Head of caudate nucleus (tissue), 42 donors: ENCODE data around the gene NXNL2.

Experiments
- DNase-seq, 42 donors: peaks; one replicate each; pipeline versions ENCODE4 v3.0.0 to v3.0.0-alpha.2; 2020 to 2021; ENCODE audit warnings: mixed read lengths in 7 of 42
- intact Hi-C: fragments of 100-400 bp; cut with DNase I; formaldehyde crosslinking; loops from one replicate; pipeline ENCODE4 v1.15.0; 2022

The NXNL2 gene

DNA sequence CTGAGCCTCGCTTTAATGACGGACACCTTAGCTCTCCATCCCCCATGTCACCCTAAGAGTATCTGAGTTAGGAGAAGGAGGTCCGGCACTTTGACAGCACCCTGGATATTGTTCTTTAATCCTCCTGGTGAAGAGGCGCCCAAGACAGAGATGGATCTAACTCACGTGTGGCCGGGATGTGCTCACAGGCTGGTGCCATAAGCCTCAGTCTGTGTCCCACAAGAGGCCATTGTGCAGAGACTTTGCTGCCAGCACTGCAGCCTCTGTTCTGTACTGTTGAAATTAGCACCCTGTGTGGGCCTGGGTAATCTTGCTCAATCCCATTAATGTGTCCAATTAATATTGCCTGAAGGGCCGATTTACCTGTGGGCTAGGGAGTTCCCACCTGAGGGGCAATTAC, 37.7 kb downstream of the NXNL2 start:
- no peak for DNase-seq
- intact Hi-C loops, result no loop called here

DNA sequence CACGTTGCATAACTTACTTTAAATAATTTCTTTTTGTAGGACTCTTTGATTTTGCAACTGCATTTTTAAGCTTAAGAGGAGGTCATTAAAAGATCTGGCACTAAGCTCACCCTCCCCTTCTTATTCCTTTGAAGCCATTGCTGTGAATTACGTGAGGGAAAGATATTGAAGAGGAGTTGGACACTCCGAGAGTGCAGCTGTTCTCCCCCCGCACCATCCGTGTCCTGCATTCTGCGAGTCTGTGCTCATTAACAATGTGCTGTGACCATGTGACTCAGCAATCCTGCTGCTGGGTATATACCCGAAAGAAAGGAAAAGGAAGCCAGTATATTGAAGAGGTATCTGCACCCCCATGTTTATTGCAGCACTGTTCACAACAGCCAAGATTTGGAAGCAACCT, 40.0 kb downstream of the NXNL2 start:
- intact Hi-C loops, result no loop called here
- DNase-seq, result peak in 6 of 42 donors; percentile 11 to 26 (median 20)

DNA sequence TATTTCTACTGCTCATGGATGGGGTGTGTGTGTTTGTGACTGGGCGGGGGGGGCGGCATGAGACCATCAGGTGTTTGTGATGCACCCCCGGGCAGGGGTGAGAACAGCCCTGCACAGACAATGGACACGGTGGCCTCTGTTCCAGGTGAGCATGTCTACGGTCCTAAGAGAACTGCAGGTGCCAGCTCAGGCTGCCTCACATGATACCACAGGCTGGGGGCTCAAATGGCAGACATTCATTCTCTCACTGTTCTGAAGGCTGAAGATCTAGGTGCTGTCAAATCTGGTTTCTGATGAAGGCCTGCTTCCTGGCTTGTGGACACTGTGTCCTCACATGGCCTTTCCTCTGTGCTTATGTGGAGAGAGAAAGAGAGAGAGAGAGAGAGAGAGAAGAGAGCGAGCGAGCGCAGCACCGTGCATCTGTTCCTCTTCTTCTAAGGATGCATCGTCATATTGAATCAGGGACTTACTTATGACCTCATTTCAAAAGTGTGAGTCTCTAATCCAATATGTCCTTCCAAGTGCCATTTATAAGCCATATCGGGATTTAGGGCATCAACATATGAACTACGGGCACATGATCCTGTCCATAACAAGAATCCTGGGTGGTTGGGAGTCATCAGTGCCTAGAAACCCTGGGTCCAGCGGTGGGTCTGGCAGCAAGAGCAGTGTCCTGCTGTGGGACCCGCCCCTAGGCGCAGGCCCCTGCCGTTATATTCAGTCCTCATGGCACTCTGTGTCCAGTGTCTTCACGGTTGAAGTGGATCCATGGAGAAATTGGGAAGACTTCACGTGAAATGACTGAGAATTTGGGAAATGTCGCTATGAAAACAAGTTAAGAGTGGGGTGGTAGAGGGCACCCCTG, 42.5 kb downstream of the NXNL2 start:
- no peak for DNase-seq
- intact Hi-C loops, result no loop called here

DNA sequence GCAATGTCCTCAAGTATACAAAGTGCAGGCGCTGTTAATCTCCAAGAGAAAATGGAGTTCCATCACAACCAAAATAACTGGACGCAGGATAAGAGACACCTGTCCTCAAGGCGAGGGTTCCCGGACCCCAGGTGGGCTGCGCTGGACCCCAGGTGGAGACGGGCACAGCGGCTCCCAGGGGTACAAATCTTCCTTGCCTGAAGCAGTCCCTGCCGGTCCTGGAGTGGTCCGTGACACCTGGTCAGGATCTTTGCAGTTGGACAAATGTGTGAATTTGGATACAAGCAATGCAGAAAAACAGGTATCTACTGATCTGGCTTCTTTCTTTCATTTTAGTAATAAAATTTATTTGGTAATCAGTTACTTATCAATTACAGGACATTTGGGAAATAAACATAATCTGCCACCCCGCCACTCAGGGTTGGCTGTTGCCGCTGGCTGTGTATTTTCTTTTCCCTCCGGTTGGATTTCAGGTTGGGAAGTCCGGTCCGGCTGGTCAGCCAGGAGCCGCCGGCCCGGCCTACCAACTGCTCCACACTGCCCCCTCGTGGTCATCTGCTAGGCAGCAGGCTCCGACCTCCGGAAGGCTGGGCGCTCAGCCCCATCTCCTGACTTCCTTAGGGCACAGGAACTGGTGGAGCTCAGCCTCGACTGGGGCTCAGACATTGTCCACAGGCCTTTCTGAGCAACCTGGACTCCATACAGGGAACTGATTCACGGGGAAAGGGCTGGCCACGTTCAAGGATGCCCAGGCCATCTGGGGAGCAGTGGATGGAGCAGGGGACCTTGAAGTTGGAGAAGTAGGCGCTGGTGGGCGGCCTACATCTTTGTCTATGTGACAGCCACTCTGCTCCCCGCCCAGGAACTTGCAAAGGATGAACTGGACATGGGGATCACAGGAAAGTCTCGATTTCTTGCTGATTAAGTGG, 43.4 kb downstream of the NXNL2 start:
- intact Hi-C loops, result no loop called here

DNA sequence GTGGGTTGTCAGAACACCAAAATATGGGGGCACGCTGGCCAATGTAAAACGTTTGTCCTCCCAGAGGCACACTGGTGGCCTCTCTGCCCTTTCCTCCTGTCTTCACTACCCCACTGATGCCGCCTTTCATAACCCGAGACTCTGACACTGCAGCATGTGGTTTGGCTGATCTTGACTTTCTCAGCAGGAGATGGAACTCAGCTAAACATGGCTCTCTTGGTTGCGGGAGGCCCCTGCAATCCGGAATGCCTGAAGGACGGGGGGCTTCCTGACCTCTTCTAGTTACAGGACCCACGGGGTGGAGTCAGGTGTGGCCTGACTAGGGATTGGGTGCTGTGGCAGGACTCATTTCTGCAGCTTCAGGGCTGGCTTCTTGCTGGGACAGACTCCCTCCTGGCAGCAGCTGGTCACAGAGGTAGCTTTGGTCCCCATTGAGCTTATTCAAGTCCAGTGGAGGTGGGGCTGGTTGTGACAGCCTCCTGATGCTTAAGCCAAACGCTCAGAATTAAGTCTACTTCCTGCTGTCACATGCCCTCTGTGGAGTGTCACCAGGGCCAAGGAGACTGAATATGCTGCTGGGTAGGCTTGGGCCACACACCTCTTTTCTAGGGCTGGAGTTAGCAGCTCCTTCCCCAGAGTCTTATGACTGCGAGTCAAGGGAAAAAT, 44.2 kb downstream of the NXNL2 start:
- intact Hi-C loops, result no loop called here
- DNase-seq, result peak in 1 of 42 donors; percentile 34

More for the DNA sequence above, 43.4 kb downstream of the NXNL2 start:
- DNase-seq, result peak in 41 of 42 donors; percentile 59 to 94 (median 84)

DNA sequence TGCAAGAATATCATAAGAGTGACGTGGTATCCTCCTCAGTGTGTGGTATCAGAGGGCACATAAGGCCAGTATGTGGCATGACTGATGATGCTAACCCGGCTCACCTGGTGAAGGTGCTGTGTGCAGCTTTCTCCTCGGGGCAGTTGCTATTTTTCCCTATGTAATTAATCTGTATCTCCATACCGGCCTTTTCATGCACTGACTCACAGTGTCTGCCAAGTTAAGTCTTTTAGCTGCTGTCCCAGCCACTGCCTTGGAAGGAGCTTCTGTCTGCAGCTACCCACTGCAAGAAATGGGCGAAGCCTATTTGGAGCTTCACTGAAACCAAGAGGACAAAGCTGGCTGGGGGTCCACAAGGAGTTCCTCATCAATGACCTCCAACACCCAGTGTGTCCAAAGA, 46.0 kb downstream of the NXNL2 start:
- intact Hi-C loops, result no loop called here
- DNase-seq, result peak in 1 of 42 donors; percentile 24

DNA sequence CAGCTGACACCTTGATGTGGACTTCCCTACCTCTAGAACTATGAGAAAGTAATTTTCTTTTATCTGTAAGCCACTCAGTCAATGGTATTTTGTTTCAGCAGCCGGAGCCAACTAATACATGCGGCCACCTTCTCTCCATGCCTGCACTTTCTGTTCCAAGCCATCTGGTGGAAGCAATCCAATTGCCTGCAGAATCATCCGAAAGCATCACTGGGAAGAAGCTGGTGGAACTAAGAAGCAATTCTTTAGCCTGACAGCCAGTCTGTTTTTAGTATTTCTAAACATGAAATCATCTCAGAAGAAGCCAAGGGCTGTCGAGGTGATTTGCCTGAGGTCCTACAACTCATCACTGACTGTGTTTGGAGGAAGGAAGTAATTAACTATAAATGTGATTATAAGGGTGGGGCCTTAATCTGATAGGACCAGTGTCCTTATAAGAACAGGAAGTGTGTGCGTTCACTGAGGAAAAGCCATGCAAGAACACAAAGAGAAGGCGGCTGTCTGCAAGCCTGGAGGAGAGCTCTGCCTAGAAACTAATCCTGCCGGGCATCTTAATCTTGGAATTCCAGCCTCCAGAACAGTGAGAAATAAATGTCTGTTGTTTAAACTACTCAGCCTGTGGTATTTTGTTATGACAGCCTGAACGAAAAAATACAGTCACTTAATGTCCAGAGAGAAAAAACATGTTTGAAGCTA, 49.1 kb downstream of the NXNL2 start:
- intact Hi-C loops, result no loop called here
- peak in 1 of 42 donors; percentile 29 for DNase-seq

DNA sequence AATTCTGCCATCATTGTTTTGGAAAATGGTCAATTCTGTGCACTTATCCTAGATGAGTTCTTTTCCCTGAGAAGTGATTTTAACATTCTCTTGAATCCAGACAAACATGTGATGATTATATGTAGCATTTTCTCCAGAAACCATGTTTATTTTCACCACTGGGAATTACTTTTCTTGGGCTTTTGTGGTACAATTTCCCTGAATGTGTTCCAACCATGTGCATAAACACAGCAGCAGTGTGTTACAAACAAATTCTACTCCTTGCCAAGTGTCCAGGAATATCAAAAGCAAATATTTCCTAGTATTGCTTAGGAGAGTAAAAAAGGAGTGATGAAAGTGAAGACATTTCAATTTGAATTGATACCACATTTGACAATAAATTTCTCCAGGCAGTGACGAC, 50.4 kb downstream of the NXNL2 start:
- intact Hi-C loops, result no loop called here
- no peak for DNase-seq

DNA sequence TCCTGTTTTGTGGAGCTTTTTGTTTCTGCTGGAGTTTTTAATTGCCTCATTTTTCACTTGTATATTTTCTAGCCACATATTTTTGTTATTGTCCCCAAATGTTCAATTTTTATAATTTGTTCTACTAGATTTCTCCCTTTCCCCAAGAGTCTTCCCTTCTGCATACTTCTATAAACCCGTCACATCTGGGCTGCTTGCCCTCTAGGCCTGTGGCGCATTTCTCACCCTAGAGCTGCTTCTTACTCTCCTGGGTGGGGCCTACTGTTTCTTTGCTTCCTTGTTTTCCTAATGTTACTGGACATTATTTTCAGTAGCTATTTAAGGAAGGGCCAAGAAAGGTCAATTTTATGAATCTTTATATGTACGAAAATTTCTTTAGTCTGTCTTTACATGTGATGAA, 51.5 kb downstream of the NXNL2 start:
- intact Hi-C loops, result no loop called here

DNA sequence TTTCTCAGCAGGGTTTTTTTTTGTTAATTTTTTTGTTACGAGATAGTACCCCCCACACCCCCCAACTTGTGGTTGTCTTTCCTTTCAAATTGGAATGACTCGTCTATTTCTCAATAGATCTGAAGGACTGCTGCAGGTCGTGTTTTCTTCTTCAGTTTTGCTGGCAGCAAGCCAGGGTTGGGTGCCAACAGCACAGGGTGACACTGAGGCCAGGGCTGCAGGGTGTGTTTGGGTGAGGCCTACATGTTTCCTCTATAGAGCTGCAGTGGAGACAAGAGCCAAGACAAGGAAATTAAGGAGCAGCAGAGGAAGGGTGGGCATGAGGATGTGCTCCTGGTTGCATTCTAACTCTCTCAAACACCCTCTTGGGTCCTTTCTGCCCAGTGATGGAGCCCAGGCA, 52.2 kb downstream of the NXNL2 start:
- DNase-seq, result no peak
- intact Hi-C loops, result no loop called here

More for the DNA sequence above, 51.5 kb downstream of the NXNL2 start:
- no peak for DNase-seq

DNA sequence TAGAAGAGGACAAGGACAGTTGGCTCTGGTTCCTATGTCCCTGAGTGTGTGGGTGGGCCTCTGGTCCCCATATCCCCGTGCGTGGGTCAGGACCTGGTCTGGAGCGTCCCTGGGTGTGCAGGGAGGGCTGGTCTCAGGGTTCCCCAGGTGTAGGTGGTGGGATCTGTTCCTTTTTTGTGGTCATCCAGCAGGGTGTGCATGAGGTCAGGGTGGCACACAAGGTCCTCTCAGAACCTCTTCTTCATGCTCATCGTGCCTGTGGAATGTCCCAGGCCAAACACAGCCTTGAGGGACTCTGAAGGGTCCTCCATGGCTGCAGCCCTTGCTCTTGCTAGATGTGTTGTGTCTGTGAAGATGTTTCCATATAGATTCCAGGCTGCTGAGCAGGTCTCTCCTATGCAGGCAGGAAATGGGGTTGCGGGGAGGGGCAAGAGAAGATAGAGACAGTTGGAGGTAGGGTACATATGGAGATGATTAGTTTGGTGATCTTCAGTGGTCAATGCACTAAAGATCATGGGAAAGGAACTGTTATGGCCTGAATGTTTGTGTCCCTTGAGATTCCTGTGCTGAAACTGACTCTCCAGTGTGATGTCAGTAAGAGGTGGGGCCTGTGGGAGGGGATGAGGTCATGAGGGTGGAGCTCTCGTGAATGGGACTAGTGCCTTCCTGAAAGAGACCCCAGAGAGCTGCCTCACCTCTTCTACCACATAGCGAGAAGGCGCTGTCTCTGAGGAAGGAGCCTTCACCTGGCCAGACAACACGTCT, 53.1 kb downstream of the NXNL2 start:
- no peak for DNase-seq
- intact Hi-C loops, result no loop called here

DNA sequence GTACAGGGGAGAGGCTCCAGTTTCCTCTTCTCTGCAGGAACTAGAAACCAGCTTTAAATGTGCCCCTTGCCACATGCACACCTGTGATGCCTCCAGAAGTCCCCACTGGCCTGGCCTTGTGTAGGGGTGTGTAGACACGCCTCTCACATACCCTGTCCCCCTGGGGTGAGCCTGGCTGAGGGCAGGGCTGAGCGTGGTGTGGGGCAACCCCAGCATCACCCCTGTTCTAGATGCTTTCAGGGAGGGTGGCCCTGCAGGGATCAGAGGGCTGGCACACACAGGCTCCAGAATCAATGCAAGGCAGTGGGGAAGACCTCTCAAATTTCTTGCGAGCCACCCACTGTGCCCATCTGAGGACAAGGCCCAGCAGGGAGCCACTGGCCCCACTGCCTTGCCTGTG, 54.7 kb downstream of the NXNL2 start:
- intact Hi-C loops, result loop anchor here (5.0 kb wide), 1 partner anchor 413 kb away; no protein-coding TSS in a partner anchor
- no peak for DNase-seq

DNA sequence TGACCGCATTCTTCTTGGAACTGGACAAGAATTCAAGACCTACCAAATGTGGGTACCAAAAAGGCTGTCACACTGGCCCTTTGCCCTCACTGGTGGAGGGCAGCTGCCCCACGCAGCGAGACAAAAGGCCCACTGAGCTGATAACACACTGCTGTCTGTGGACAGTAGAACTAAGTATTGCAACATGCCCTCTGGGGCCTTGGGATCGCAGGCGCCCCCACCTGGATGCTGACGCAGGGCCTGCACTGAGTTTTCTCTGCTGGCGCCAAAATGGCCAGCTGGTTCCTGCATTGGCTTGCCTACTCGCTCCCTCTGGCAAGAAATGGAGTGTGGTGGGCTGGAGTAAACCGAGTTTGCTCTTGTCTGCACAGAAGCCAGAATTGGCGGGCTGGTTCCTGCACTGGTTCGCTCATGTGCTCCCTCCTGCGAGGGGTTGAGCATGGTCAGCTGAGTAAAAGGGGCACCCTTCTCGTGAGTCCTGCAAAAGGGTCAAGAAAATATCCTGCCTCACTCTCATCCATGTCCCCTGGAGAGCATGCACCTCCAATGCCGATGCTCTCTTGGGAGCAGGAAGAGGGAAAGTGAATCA, 55.7 kb downstream of the NXNL2 start:
- intact Hi-C loops, result loop anchor here (5.0 kb wide), 1 partner anchor 412 kb away; no protein-coding TSS in a partner anchor
- no peak for DNase-seq

DNA sequence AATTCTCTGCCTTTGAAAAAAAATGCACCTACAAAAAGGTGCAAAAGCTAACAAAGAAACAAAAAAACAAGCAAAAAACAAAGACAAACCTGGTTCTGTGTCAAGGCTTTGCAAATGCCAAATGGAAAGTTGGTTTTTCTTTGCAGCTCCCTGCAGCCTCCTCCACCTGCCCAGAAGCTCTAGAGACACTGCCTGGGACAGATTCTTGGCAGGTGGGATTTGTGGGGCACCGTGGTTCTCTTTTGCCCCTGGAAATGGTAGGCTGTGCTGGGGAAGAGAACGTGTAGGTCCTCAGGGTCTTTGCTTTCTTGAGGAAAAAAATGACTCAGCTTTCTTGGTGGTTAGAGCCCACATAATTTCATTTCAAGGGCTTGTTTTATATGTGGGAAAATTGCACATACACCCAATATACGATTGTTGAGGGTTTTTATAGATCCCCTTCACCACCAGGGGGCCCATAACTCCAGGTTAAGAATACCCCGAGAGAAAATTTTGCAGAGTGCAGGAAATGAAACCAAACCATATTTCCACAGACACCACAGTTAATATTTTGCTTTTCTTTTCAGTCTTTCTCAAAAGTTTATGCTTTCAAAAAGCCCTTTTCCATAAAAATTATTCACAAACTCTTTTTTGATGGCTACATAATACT, 58.7 kb downstream of the NXNL2 start:
- intact Hi-C loops, result loop anchor here (5.0 kb wide), 1 partner anchor 409 kb away; no protein-coding TSS in a partner anchor
- peak in 27 of 42 donors; percentile 20 to 80 (median 56) for DNase-seq
